IMR-90 (cell line): ENCODE data around the gene AOPEP. TPM values are rescaled to one million over a fixed set of nuclear protein-coding genes. Genes with fewer than 3 reads are reported as not detected.

Source experiments
- ATAC-seq: fragments of 200-7000 bp; cut with Tn5 transposase; 2 replicates; pipeline ENCODE4 v1.9.1; 2020; ENCODE audit warnings: low read depth, mild to moderate bottlenecking, moderate library complexity
- BruUV-seq: library from RNA; stranded (reverse); fragments of 400-500 nt; replicated peaks from 2 replicates; lab custom pipeline; 2021; lab: Mats Ljungman, UMichigan
- CTCF ChIA-PET: fragments of 300-600 bp; formaldehyde crosslinking; extraction: SDS; loops from one replicate; lab custom pipeline; 2021; ENCODE audit warnings: antibody characterized with exemption; lab: Yijun Ruan, JAX
- POLR2A ChIA-PET: fragments of 300-600 bp; sonication (Branson Sonifier 250); formaldehyde crosslinking; loops from one replicate; lab custom pipeline; 2022; ENCODE audit warnings: antibody characterized with exemption; ENCODE audit not compliant: unreplicated experiment; lab: Charles Lee
- DNase-seq: peaks from one replicate; pipeline ENCODE4 v3.0.0; 2013
- H2AFZ ChIP-seq: replicated peaks from 2 replicates; pipeline ENCODE3; 2013; ENCODE audit warnings: low read length, mild to moderate bottlenecking; ENCODE audit not compliant: poor library complexity
- H2AK5ac ChIP-seq: 2 replicates; pipeline ENCODE4 v1.6.1; 2013; ENCODE audit warnings: low read depth, low read length, inconsistent platforms
- H2AK9ac ChIP-seq: replicated peaks from 2 replicates; pipeline ENCODE3; 2013; ENCODE audit warnings: mild to moderate bottlenecking, low read depth, low read length, moderate library complexity; ENCODE audit not compliant: poor library complexity
- H2BK120ac ChIP-seq: 2 replicates; pipeline ENCODE4 v1.6.1; 2013; ENCODE audit warnings: low read depth, low read length, inconsistent platforms
- H2BK15ac ChIP-seq: 3 replicates; pipeline ENCODE4 v1.6.1; 2013; ENCODE audit warnings: low read depth, low read length, inconsistent platforms
- H2BK20ac ChIP-seq: 2 replicates; pipeline ENCODE4 v1.6.1; 2013; ENCODE audit warnings: low read depth, mild to moderate bottlenecking, inconsistent platforms, low read length, moderate library complexity
- H2BK5ac ChIP-seq: 2 replicates; pipeline ENCODE4 v1.6.1; 2013; ENCODE audit warnings: mild to moderate bottlenecking, low read depth, low read length, inconsistent platforms; ENCODE audit not compliant: poor library complexity, severe bottlenecking
- H3K14ac ChIP-seq: replicated peaks from 2 replicates; pipeline ENCODE4 v1.6.1; 2013; ENCODE audit warnings: low read depth, low read length, inconsistent platforms
- H3K18ac ChIP-seq: 2 replicates; pipeline ENCODE4 v1.6.1; 2013; ENCODE audit warnings: low read depth, low read length, control low read depth
- H3K23ac ChIP-seq: 2 replicates; pipeline ENCODE4 v1.6.1; 2013; ENCODE audit warnings: low read depth, low read length, inconsistent platforms
- H3K27ac ChIP-seq: 2 replicates; pipeline ENCODE4 v1.5.1; 2013; ENCODE audit warnings: mild to moderate bottlenecking, control low read depth, low read length; ENCODE audit not compliant: insufficient read depth
- H3K27me3 ChIP-seq: 2 replicates; pipeline ENCODE4 v1.6.1; 2013; ENCODE audit warnings: low read length; ENCODE audit not compliant: control insufficient read depth, insufficient read depth
- H3K36me3 ChIP-seq: 2 replicates; pipeline ENCODE4 v1.6.1; 2013; ENCODE audit warnings: low read length, mixed read lengths; ENCODE audit not compliant: control insufficient read depth, insufficient read depth
- H3K4ac ChIP-seq: 2 replicates; pipeline ENCODE4 v1.6.1; 2013; ENCODE audit warnings: low read depth, low read length, inconsistent platforms
- H3K4me1 ChIP-seq: 2 replicates; pipeline ENCODE4 v1.6.1; 2013; ENCODE audit warnings: low read length, mixed read lengths; ENCODE audit not compliant: control insufficient read depth, insufficient read depth
- H3K4me2 ChIP-seq: 2 replicates; pipeline ENCODE4 v1.6.1; 2013; ENCODE audit warnings: low read depth, mild to moderate bottlenecking, control low read depth, low read length, moderate library complexity
- H3K4me3 ChIP-seq: 2 replicates; pipeline ENCODE4 v1.5.1; 2013; ENCODE audit warnings: low read depth, mild to moderate bottlenecking, control low read depth, low read length, moderate library complexity; ENCODE audit not compliant: insufficient read depth
- H3K56ac ChIP-seq: 2 replicates; pipeline ENCODE4 v1.6.1; 2013; ENCODE audit warnings: low read length, inconsistent platforms; ENCODE audit not compliant: insufficient read depth; ENCODE audit errors: extremely low read depth
- H3K79me1 ChIP-seq, 2 experiments: 2 replicates each; pipeline ENCODE4 v1.6.1; 2013; ENCODE audit warnings: low read length in 2 of 2, inconsistent platforms in 1 of 2, low read depth in 1 of 2
- H3K9ac ChIP-seq: 2 replicates; pipeline ENCODE4 v1.6.1; 2013; ENCODE audit warnings: low read depth, low read length, control low read depth
- H3K9me1 ChIP-seq: 2 replicates; pipeline ENCODE4 v1.6.1; 2013; ENCODE audit warnings: low read length, inconsistent platforms; ENCODE audit not compliant: insufficient read depth
- H3K9me3 ChIP-seq: 2 replicates; pipeline ENCODE4 v1.6.1; 2013; ENCODE audit warnings: low read length; ENCODE audit not compliant: control insufficient read depth, insufficient read depth
- H4K20me1 ChIP-seq: 2 replicates; pipeline ENCODE4 v1.6.1; 2013; ENCODE audit warnings: low read length, inconsistent platforms; ENCODE audit not compliant: insufficient read depth
- H4K5ac ChIP-seq: 2 replicates; pipeline ENCODE4 v1.6.1; 2013; ENCODE audit warnings: mild to moderate bottlenecking, low read depth, low read length, control low read depth
- H4K8ac ChIP-seq, 2 experiments: 2 replicates each; pipeline ENCODE4 v1.6.1; 2013; ENCODE audit warnings: low read depth in 2 of 2, low read length in 2 of 2, control low read depth in 1 of 2, inconsistent platforms in 1 of 2
- H4K91ac ChIP-seq: 2 replicates; pipeline ENCODE4 v1.6.1; 2013; ENCODE audit warnings: low read depth, low read length, inconsistent platforms; ENCODE audit not compliant: insufficient read depth
- MAZ ChIP-seq: IDR thresholded peaks from 2 replicates; pipeline ENCODE4 v1.6.1; 2012; ENCODE audit warnings: low read depth, mild to moderate bottlenecking, low read length, improper control_type of control experiment, moderate library complexity, borderline replicate concordance
- WGBS, 2 experiments: methylation state at CpG; one replicate each; pipeline versions ENCODE4 v1.1.5 to v1.1.7; 2013; ENCODE audit warnings: missing lambda C conversion rate in 2 of 2; ENCODE audit not compliant: insufficient read length in 1 of 2; ENCODE audit errors: extremely low coverage in 2 of 2; 5-methylcytosine and 5-hydroxymethylcytosine counted together
- dilution Hi-C: fragments of 300-500 bp; cut with HindIII; formaldehyde crosslinking; loops from one replicate; pipeline ENCODE4 v1.14.3; 2018; ENCODE audit warnings: low sequenced_read_pairs; ENCODE audit not compliant: unreplicated experiment
- in situ Hi-C: fragments of 300-500 bp; cut with MboI; formaldehyde crosslinking; loops from 3 replicates; pipeline ENCODE4 v1.14.3; 2019; ENCODE audit warnings: low sequenced_read_pairs, inconsistent platforms, mixed read lengths
- intact Hi-C: fragments of 100-400 bp; cut with micrococcal nuclease; formaldehyde crosslinking; loops from 2 replicates; pipeline ENCODE4 v1.10.0; 2022
- polyA plus RNA-seq, 3 experiments: library from polyadenylated mRNA; depleted of rRNA; stranded (reverse); fragments of >200 nt; gene quantifications; 2 replicates each; pipeline ENCODE4 v1.2.3, GENCODE V29; 2012; ENCODE audit warnings: low replicate concordance in 1 of 3
- total RNA-seq: library from RNA; depleted of rRNA; stranded (reverse); fragments of >200 nt; gene quantifications from 2 replicates; pipeline ENCODE4 v1.2.3, GENCODE V29; 2012

AOPEP gene
- total and polyA plus RNA-seq, 2 of the 4 experiments (the other 2 are of a cell fraction) = 34.9 to 38.7 TPM

DNA sequence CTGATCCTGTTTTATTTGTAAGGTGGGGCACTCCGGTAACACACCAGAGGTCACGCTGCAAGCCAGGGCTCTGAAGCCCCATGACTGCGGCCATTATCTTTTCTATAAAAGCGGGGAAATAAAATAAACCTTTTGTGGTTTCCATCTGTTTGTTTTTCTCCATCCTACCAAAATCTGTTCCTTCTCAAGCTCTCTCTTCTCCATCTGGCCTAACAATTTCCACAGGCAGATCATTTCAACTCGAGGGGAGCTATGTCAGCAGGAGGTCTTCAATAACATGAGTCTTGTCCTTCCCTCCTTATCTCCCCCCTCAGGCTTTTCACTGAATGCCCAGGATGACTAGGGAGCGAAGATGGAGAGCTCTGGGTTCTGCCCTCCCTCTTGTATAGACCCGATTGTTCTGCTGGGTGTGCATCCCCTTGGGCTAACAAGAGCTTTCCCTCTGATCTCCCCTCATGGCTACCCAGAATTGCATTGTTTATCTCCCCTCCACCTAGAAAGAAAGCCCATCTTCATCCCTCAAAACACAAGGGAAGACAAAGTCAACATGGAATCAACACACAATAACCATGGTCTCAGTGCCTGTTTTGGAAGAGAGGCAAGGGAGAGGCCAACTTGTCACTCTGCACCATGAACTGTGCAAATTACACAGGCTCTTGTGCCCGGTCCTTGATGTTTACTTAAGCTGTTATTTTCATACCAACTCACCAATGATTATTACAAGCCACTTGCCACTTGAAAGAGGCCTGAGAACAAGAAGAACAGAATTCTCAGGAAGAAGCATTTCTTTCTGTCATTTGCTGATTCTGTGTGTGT lies 403.2 kb downstream of the AOPEP start:
- H2BK5ac ChIP-seq = no peak overlapping the region
- no peaks in the 10 kb centered on the region for H3K79me1 ChIP-seq
- ChIA-PET CTCF (interaction anchor here (0.6 to 6.4 kb wide), 5 partner anchors 38 to 461 kb away, joined by 3 to 47 read pairs (median 5); no protein-coding TSS in a partner anchor), POLR2A (no interaction called here)
- no peak for DNase-seq
- H3K27me3 ChIP-seq = no peaks in the 10 kb centered on the region
- no peak overlapping the region; the same call in 1 of the 2 replicates for H3K23ac ChIP-seq
- no TSS peak for BruUV-seq
- intact Hi-C loops = loop anchor here (2.0 to 10.0 kb wide), 3 partner anchors 123 to 1088 kb away; no protein-coding TSS in a partner anchor
- H3K56ac ChIP-seq = no peak overlapping the region
- no peaks in the 10 kb centered on the region for H3K36me3 ChIP-seq
- H3K9ac ChIP-seq = no peak overlapping the region
- H3K9me3 ChIP-seq = no peaks in the 10 kb centered on the region
- WGBS, 2 experiments = 69% methylated on average over 2 of the region's 8 CpGs; no CpG with 5 or more reads in 1 of the 2 experiments
- H2BK120ac ChIP-seq = no peak overlapping the region
- no peak overlapping the region for H4K5ac ChIP-seq
- H3K4ac ChIP-seq = no peak overlapping the region
- no peak overlapping the region for H2BK20ac ChIP-seq
- no peak overlapping the region for H3K18ac ChIP-seq
- no peaks in the 10 kb centered on the region for H4K20me1 ChIP-seq
- H2AK5ac ChIP-seq = peak overlapping the region; percentile 74
- 0 out of 2 replicates have a peak overlapping the region, but pooled peaks have one; percentile 4 for H3K14ac ChIP-seq
- peaks cover 2% of the 10 kb centered on the region; the same call in 1 of the 2 replicates for H3K4me1 ChIP-seq
- H4K91ac ChIP-seq = no peak overlapping the region
- H4K8ac ChIP-seq = no peak overlapping the region
- in situ Hi-C loops = loop anchor here (5.0 kb wide), 1 partner anchor 447 kb away; no protein-coding TSS in a partner anchor
- no peak for ATAC-seq
- dilution Hi-C loops = no loop called here
- H3K4me2 ChIP-seq = no peak overlapping the region
- H2AFZ ChIP-seq = peak overlapping the region; percentile 7
- H3K9me1 ChIP-seq = no peaks in the 10 kb centered on the region; the same call in 1 of the 2 replicates
- no peak overlapping the region for H3K27ac ChIP-seq
- H2AK9ac ChIP-seq = no peak overlapping the region
- no peak overlapping the region for H3K4me3 ChIP-seq
- no peak overlapping the region for H2BK15ac ChIP-seq
- TF ChIP-seq MAZ = no peak
